SK-N-SH treated with all-trans-retinoic acid at 6 μM for 48 hours (cell line): ENCODE measurements around the gene FAM20A.

Source experiments
- ARNTL ChIP-seq: fragments of 450-650 bp; formaldehyde crosslinking; IDR thresholded peaks from 2 replicates; pipeline ENCODE4 v1.5.0; 2020; ENCODE audit warnings: low read depth, mild to moderate bottlenecking, moderate library complexity, borderline replicate concordance
- BACH2 ChIP-seq: fragments of 250-450 bp; sonication (Bioruptor Pico); IDR thresholded peaks from 2 replicates; pipeline ENCODE4 v1.9.0; 2021; ENCODE audit warnings: mild to moderate bottlenecking, borderline replicate concordance
- CREB5 ChIP-seq: fragments of 250-450 bp; sonication (Bioruptor Pico); IDR thresholded peaks from 2 replicates; pipeline ENCODE4 v1.5.1; 2020; ENCODE audit warnings: low read depth, mild to moderate bottlenecking, moderate library complexity
- OSR1 ChIP-seq: fragments of 250-450 bp; sonication (Bioruptor Pico); IDR thresholded peaks from 2 replicates; pipeline ENCODE4 v1.8.0; 2022; ENCODE audit warnings: moderate library complexity, mild to moderate bottlenecking, inconsistent platforms
- PATZ1 ChIP-seq: fragments of 250-450 bp; sonication (Bioruptor Pico); IDR thresholded peaks from 2 replicates; pipeline ENCODE4 v1.8.0; 2020; ENCODE audit warnings: mild to moderate bottlenecking, moderate library complexity, borderline replicate concordance
- RARB ChIP-seq: fragments of 250-450 bp; sonication (Bioruptor Pico); IDR thresholded peaks from 2 replicates; pipeline ENCODE4 v1.8.0; 2021; ENCODE audit warnings: mild to moderate bottlenecking, moderate library complexity
- TSHZ2 ChIP-seq: fragments of 250-450 bp; sonication (Bioruptor Pico); IDR thresholded peaks from 2 replicates; pipeline ENCODE4 v1.5.0; 2020; ENCODE audit warnings: mild to moderate bottlenecking, moderate library complexity
- ZC3H10 ChIP-seq: fragments of 250-450 bp; sonication (Bioruptor Pico); IDR thresholded peaks from 2 replicates; pipeline ENCODE4 v1.5.1; 2021; ENCODE audit warnings: mild to moderate bottlenecking, moderate library complexity
- ZFP3 ChIP-seq: fragments of 250-450 bp; sonication (Bioruptor Pico); IDR thresholded peaks from 2 replicates; pipeline ENCODE4 v1.5.0; 2020; ENCODE audit warnings: mild to moderate bottlenecking, moderate library complexity
- ZNF565 ChIP-seq: fragments of 450-650 bp; formaldehyde crosslinking; conservative IDR thresholded peaks from 2 replicates; pipeline ENCODE4 v1.5.0; 2020; ENCODE audit warnings: low read depth, mild to moderate bottlenecking, moderate library complexity

GRCh38 chr17:68581863-68582645 is 19.1 kb downstream of the FAM20A start:
- TF ChIP-seq BACH2 (CRISPR knock-in tag) (no peak), PATZ1 (no peak), ARNTL (no peak), ZNF565 (CRISPR knock-in tag) (no peak), ZFP3 (CRISPR knock-in tag) (no peak), CREB5 (CRISPR knock-in tag) (no peak), TSHZ2 (CRISPR knock-in tag) (no peak), OSR1 (no peak), ZC3H10 (no peak), RARB (no peak)
